Cardiac muscle cell (in vitro differentiated cells and primary cell): ENCODE data around the gene PLXND1. TPM values are rescaled to one million over a fixed set of nuclear protein-coding genes. Genes with fewer than 3 reads are reported as not detected.
A peak's percentile ranks its signal among the peaks of the same experiment; 100 is the strongest.

Experiments
- DNase-seq, 2 donors: peaks; one replicate each; pipeline versions ENCODE4 v3.0.0 to v3.0.0-alpha.2; 2010 to 2017; ENCODE audit warnings: low read depth in 1 of 2, low spot score in 1 of 2
- H3K27ac ChIP-seq: fragments of 200-600 bp; sonication (generic); 2 replicates; pipeline ENCODE4 v1.5.1; 2016
- H3K27me3 ChIP-seq: fragments of 200-600 bp; sonication (generic); 2 replicates; pipeline ENCODE4 v1.6.0; 2016; ENCODE audit warnings: control low read depth
- H3K36me3 ChIP-seq: fragments of 200-600 bp; sonication (generic); 2 replicates; pipeline ENCODE4 v1.5.1; 2016; ENCODE audit warnings: control low read depth
- H3K4me1 ChIP-seq: fragments of 200-600 bp; sonication (generic); 2 replicates; pipeline ENCODE4 v1.8.1; 2017; ENCODE audit warnings: low read depth, mild to moderate bottlenecking, mixed run types
- H3K4me3 ChIP-seq: fragments of 200-600 bp; sonication (generic); 2 replicates; pipeline ENCODE4 v1.5.1; 2016; ENCODE audit warnings: mild to moderate bottlenecking
- H3K9me3 ChIP-seq: fragments of 200-600 bp; sonication (generic); 2 replicates; pipeline ENCODE4 v1.5.1; 2017; ENCODE audit warnings: low read depth, mild to moderate bottlenecking, control low read depth
- CTCF ChIP-seq: IDR thresholded peaks from 2 replicates; pipeline ENCODE4 v1.5.1; 2012; ENCODE audit warnings: low read depth, mild to moderate bottlenecking, low read length
- polyA plus RNA-seq: library from polyadenylated mRNA; unstranded; fragments of >200 nt; fragmentation: Nextera tagmentation; extraction: Ambion mirVana; gene quantifications from 2 replicates; pipeline ENCODE4 v1.2.1, GENCODE V29; 2016
- total RNA-seq: library from RNA; depleted of rRNA; stranded (reverse); fragments of >200 nt; gene quantifications from 2 replicates; pipeline ENCODE4 v1.2.3, GENCODE V29; 2016

The PLXND1 gene
- total and polyA plus RNA-seq, 2 experiments from 2014 or later = 15.0 to 56.5 TPM

GRCh38 chr3:129602730-129603560 is 3.5 kb downstream of the PLXND1 start:
- Histone ChIP-seq H3K36me3 (no peaks in the 10 kb centered on the region), H3K27me3 (peaks cover 24% of the 10 kb centered on the region), H3K4me3 (no peak overlapping the region), H3K4me1 (peaks cover 10% of the 10 kb centered on the region), H3K27ac (peak overlapping the region; percentile 85), H3K9me3 (no peaks in the 10 kb centered on the region)
- peak; percentile 67 to 94 for DNase-seq
- TF ChIP-seq CTCF = no peak

DNA sequence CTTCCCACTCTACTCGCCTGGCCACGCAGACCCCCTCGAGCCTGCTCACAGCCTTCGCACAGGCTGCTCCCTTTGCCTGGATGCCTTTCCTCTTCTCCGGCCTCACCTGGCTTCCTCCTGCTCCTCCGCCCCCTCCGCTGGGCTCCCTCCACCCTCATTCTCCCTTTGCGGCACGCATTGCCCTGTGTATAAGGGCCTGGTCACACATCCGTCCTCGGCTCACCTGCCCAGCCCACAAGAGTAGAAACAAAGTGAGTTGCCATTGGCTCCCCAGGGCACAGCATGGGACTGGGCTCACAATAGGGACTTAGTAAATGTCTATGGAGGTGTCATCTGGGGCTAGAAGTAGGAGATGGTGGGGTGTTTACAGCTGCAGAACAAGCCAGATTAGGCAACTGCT is 4.2 kb downstream of the PLXND1 start:
- H3K9me3 ChIP-seq = no peaks in the 10 kb centered on the region
- no peak for DNase-seq
- no peaks in the 10 kb centered on the region for H3K36me3 ChIP-seq
- no peak overlapping the region for H3K4me3 ChIP-seq
- H3K27ac ChIP-seq = no peak overlapping the region
- TF ChIP-seq CTCF = no peak
- peaks cover 15% of the 10 kb centered on the region for H3K4me1 ChIP-seq
- H3K27me3 ChIP-seq = peaks cover 19% of the 10 kb centered on the region

DNA sequence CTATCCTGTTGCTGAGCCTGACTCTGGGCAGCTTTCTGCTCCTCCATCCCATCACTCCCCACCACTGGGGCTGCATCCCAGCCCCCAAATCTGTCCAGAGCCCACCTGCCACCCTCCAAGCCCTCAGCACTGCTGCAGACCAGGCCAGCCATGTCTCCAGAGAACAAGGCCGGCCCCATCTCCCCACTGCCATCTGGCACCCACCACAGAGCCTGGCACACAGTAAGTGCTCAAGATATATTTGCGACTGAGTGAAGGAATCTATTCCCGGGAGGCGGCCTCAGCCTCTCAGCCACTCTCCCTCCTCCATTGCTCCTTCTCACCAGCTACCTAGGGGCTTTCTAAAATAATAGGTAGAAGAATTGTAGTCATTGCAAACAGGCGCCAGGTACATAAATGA is 4.8 kb downstream of the PLXND1 start:
- no peak for DNase-seq
- Histone ChIP-seq H3K9me3 (no peaks in the 10 kb centered on the region), H3K27ac (no peak overlapping the region), H3K4me3 (no peak overlapping the region), H3K36me3 (no peaks in the 10 kb centered on the region), H3K4me1 (peaks cover 21% of the 10 kb centered on the region), H3K27me3 (peaks cover 19% of the 10 kb centered on the region)
- TF ChIP-seq CTCF = no peak

DNA sequence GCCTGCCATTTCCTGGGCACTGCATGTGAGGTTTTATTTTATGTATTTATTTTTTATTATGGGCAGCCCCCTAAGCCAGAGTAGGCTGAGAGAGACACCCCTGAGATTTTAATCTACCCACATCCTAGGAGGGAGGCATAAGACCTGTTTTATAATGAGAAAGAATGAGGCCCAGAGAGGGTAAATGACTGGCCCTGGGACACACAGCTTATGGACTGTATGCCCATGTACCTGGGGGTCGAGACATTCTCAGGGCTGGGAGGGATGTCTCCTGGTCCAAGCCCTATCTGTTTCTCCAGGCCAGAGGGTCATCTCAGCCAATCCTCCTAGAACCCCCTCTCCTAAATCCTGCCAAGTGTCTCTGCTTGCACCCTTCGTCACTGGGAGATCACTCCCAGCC is 6.1 kb downstream of the PLXND1 start:
- no peak for DNase-seq
- Histone ChIP-seq H3K27me3 (peaks cover 8% of the 10 kb centered on the region), H3K4me1 (peaks cover 25% of the 10 kb centered on the region), H3K4me3 (no peak overlapping the region), H3K9me3 (no peaks in the 10 kb centered on the region), H3K36me3 (no peaks in the 10 kb centered on the region), H3K27ac (no peak overlapping the region)
- TF ChIP-seq CTCF = no peak

DNA sequence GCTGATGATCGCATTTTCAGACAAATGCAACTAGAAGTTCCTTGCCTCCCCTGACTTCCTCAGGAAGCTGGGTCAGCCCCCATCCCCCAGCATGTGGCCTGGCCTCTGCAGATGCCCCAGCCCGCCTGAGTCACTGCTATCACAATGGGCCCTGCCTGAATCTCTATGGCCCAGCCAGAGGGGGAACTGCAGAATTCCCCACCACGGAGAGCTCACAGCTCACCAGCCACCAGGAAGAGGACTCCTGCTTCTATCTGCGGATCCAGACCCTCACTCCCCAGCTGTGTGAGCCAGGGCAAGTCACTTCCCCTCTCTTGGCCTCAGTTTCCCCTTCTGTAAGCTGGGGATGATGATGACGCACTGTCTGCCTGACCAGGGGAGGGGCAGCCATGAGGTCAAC is 6.9 kb downstream of the PLXND1 start:
- TF ChIP-seq CTCF = no peak
- peaks cover 28% of the 10 kb centered on the region for H3K4me1 ChIP-seq
- H3K27ac ChIP-seq = no peak overlapping the region
- H3K4me3 ChIP-seq = no peak overlapping the region
- no peaks in the 10 kb centered on the region for H3K36me3 ChIP-seq
- no peaks in the 10 kb centered on the region for H3K9me3 ChIP-seq
- peaks cover under 1% of the 10 kb centered on the region for H3K27me3 ChIP-seq
- DNase-seq = peak in 1 of 2 donors; percentile 82
